ENCODE data around the gene USP48.
A peak's percentile ranks its signal among the peaks of the same experiment; 100 is the strongest.

USP48 gene

DNA sequence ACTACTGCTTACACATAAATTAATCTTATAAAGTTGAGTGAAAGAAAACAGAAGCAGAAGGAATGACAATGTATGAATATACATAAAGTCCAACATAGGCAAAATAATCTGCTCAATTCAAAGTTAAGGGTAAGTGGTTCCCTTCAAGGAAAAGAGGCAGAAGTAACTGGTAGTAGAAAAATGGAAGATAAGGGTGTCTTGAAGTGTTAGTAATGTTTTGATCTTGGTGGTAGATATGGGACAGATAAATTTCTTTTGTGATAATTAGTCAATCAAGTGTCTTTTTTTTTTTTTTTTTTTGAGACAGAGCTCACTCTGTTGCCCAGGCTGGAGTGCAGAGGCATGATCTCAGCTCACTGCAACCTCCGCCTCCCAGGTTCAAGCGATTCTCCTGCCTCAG is 12.7 kb downstream of the USP48 start:
- TF ChIP-seq, protein P1, sequence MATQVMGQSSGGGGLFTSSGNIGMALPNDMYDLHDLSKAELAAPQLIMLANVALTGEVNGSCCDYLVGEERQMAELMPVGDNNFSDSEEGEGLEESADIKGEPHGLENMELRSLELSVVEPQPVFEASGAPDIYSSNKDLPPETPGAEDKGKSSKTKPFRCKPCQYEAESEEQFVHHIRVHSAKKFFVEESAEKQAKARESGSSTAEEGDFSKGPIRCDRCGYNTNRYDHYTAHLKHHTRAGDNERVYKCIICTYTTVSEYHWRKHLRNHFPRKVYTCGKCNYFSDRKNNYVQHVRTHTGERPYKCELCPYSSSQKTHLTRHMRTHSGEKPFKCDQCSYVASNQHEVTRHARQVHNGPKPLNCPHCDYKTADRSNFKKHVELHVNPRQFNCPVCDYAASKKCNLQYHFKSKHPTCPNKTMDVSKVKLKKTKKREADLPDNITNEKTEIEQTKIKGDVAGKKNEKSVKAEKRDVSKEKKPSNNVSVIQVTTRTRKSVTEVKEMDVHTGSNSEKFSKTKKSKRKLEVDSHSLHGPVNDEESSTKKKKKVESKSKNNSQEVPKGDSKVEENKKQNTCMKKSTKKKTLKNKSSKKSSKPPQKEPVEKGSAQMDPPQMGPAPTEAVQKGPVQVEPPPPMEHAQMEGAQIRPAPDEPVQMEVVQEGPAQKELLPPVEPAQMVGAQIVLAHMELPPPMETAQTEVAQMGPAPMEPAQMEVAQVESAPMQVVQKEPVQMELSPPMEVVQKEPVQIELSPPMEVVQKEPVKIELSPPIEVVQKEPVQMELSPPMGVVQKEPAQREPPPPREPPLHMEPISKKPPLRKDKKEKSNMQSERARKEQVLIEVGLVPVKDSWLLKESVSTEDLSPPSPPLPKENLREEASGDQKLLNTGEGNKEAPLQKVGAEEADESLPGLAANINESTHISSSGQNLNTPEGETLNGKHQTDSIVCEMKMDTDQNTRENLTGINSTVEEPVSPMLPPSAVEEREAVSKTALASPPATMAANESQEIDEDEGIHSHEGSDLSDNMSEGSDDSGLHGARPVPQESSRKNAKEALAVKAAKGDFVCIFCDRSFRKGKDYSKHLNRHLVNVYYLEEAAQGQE (IDR thresholded peaks at IDR 0.05; ENCODE audit: low read depth) = no peak
- TF ChIP-seq YY1 (IDR thresholded peaks at IDR 0.05; ENCODE audit: low read depth) = no peak
- no peak for TF ChIP-seq TEAD4 (IDR thresholded peaks at IDR 0.05)
- no peak for TF ChIP-seq CREB1 (IDR thresholded peaks at IDR 0.05; ENCODE audit: low read depth)
- TF ChIP-seq TCF12 (IDR thresholded peaks at IDR 0.05; ENCODE audit: low read depth) = no peak
- TF ChIP-seq EP300 (IDR thresholded peaks at IDR 0.05; ENCODE audit: borderline replicate concordance) = no peak
- TF ChIP-seq EGR1 (IDR thresholded peaks at IDR 0.05) = no peak
- TF ChIP-seq TAF1 (IDR thresholded peaks at IDR 0.05; ENCODE audit: low read depth) = no peak
- TF ChIP-seq CEBPB (IDR thresholded peaks at IDR 0.05) = no peak
- TF ChIP-seq, protein P2, sequence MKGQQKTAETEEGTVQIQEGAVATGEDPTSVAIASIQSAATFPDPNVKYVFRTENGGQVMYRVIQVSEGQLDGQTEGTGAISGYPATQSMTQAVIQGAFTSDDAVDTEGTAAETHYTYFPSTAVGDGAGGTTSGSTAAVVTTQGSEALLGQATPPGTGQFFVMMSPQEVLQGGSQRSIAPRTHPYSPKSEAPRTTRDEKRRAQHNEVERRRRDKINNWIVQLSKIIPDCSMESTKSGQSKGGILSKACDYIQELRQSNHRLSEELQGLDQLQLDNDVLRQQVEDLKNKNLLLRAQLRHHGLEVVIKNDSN (IDR thresholded peaks at IDR 0.05) = no peak
- TF ChIP-seq RAD21 (IDR thresholded peaks at IDR 0.05; ENCODE audit: low read depth) = no peak
- no peak for TF ChIP-seq ZBTB7A (IDR thresholded peaks at IDR 0.05; ENCODE audit: low read depth)

DNA sequence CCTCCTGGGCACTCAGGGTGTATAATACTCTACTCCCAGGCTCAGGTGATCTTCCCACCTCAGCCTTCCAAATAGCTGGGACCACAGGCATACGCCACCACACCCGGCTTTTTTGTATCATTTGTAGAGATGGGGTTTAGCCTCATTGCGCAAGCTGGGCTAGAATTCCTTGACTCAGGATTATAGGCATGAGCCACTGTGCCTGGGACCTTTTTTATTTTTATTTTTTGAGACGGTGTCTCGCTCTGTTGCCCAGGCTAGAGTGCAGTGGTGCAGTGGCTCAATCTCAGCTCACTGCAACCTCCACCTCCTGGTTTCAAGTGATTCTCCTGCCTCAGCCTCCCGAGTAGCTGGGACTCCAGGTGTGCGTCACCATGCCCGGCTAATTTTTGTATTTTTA is 15.8 kb downstream of the USP48 start:
- TF ChIP-seq CEBPB (IDR thresholded peaks at IDR 0.05) = peak; percentile 77

DNA sequence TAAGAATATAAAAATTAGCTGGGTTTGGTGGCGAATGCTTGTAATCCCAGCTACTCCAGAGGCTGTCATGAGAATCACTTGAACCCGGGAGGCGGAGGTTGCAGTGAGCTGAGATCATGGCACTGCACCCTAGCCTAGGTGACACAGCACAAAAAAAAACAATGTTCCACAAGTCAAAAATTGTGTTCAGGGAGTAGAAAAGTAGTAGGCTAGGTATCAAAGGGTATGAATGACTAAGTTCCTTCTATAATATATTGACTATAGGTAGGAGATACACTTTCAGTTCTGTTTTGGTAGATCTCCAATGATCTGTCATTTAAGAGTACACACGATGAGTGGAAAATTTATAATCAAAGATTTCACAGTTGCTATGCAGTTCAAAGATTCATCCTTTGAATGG is 16.7 kb downstream of the USP48 start:
- TF ChIP-seq NFIC (IDR thresholded peaks at IDR 0.05) (no peak), TEAD4 (IDR thresholded peaks at IDR 0.05) (no peak), FOXM1 (IDR thresholded peaks at IDR 0.05; ENCODE audit: borderline replicate concordance, low read depth) (no peak), RAD21 (IDR thresholded peaks at IDR 0.05; ENCODE audit: low read depth) (no peak), YY1 (IDR thresholded peaks at IDR 0.05; ENCODE audit: low read depth) (no peak), CEBPB (IDR thresholded peaks at IDR 0.05) (no peak), EGR1 (IDR thresholded peaks at IDR 0.05) (no peak), TCF12 (IDR thresholded peaks at IDR 0.05; ENCODE audit: low read depth) (no peak)
- TF ChIP-seq, protein P2 (IDR thresholded peaks at IDR 0.05) = no peak
- TF ChIP-seq, protein P1 (IDR thresholded peaks at IDR 0.05; ENCODE audit: low read depth) = no peak
- TF ChIP-seq, protein P3, sequence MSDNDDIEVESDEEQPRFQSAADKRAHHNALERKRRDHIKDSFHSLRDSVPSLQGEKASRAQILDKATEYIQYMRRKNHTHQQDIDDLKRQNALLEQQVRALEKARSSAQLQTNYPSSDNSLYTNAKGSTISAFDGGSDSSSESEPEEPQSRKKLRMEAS (IDR thresholded peaks at IDR 0.05) = no peak

DNA sequence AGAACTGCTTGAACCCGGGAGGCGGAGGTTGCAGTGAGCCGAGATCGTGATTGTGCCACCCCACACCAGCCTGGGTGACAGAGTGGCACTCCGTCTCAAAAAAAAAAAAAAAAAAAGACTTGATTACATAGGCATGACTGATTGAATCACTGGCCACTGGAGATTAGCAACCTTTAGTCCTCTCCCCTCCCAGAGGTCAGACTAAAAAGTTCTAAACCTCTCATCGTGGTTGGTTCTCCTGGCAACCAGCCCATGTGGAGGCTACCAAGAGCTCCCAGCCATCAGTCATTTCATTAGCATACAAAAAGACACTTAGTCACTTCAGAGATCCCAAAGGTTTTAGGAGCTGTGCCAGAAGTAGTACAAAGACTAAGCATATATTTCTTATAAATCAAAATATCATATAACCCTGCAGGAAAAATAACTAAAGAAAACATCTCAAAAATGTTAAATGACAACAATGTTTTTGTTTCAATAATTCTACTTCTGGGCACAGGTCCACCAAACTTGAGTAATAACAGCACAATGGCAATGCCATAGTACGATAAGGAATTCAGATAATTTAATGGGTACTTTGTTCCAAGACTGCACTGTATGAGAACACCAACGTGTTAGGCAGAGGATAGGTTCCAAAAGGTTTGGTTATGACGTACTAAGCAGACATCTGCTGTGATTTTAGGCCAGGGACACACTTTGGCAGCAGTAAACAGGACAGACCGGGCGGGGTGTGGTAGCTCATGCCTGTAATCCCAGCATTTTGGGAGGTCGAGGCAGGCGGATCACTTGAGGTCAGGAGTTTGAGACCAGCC is 18.1 kb downstream of the USP48 start:
- TF ChIP-seq CEBPB (IDR thresholded peaks at IDR 0.05) = peak; percentile 91
- TF ChIP-seq, protein P1 (IDR thresholded peaks at IDR 0.05; ENCODE audit: low read depth) = no peak
- peak; percentile 97 for TF ChIP-seq NFIC (IDR thresholded peaks at IDR 0.05)
- peak; percentile 95 for TF ChIP-seq TEAD4 (IDR thresholded peaks at IDR 0.05)
- no peak for TF ChIP-seq TAF1 (IDR thresholded peaks at IDR 0.05; ENCODE audit: low read depth)
- TF ChIP-seq TCF12 (IDR thresholded peaks at IDR 0.05; ENCODE audit: low read depth) = peak; percentile 86
- TF ChIP-seq EP300 (IDR thresholded peaks at IDR 0.05; ENCODE audit: borderline replicate concordance) = peak; percentile 85
- TF ChIP-seq ZBTB7A (IDR thresholded peaks at IDR 0.05; ENCODE audit: low read depth) = no peak
- TF ChIP-seq CREB1 (IDR thresholded peaks at IDR 0.05; ENCODE audit: low read depth) = peak; percentile 62
- peak; percentile 74 for TF ChIP-seq FOXM1 (IDR thresholded peaks at IDR 0.05; ENCODE audit: borderline replicate concordance, low read depth)

Data from Ishikawa (cell line).